ENCODE data around the gene TUBB3.
A peak's percentile ranks its signal among the peaks of the same experiment; 100 is the strongest.

The TUBB3 gene

GRCh38 chr16:89938175-89938885 lies 15.2 kb downstream of the TUBB3 start:
- no peak for ATAC-seq
- no peak for DNase-seq

GRCh38 chr16:89944773-89945172 lies 21.6 kb downstream of the TUBB3 start:
- ATAC-seq (no peak), DNase-seq (no peak)

GRCh38 chr16:89945654-89946053 lies 22.5 kb downstream of the TUBB3 start:
- DNase-seq (no peak), ATAC-seq (no peak)

GRCh38 chr16:89946515-89946914 lies 23.4 kb downstream of the TUBB3 start:
- no peak for DNase-seq
- no peak for ATAC-seq

- DNase-seq (no peak), ATAC-seq (no peak)
These were observed 26.1 kb downstream of the TUBB3 start for GRCh38 chr16:89949121-89949742.

GRCh38 chr16:89949756-89950155 lies 26.6 kb downstream of the TUBB3 start:
- ATAC-seq (no peak), DNase-seq (no peak)

GRCh38 chr16:89951509-89951908 lies 28.4 kb downstream of the TUBB3 start:
- ATAC-seq (no peak), DNase-seq (no peak)

DNA sequence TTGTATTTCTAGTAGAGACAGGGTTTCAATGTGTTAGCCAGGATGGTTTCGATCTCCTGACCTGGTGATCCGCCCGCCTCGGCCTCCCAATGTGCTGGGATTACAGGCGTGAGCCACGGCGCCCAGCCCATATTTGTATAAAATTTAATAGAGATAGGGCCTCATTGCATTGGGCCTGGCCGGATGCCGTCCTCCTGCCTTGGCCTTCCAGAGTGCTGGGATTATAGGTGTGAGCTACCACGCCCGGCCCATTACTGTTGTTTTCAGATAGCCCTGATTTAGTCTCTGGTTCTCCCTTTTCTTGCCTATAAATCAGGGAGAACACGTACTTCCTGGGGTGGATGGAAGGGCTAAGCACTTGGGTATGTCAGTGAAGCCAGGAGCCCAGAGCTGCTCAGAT lies 28.9 kb downstream of the TUBB3 start:
- DNase-seq (no peak), ATAC-seq (no peak)

DNA sequence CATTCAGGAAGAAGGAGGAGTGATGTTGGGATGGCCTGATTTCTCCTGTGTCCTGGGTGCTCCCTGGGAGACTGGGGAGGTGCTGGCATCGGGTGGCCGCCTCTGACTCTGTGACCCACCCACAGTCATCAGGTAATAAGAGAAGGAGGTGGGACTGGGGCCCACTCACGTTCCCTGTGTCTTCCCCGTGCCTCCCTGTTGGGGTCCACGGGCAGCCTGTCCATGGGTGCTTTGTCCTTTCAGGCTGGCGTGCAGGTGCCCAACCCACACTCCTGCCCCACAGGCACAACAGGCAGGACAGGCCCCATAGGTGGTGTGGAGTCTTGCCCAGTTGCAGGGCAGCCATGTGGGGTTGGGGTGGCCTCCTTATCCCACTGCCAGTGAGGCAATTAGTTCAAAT lies 29.4 kb downstream of the TUBB3 start:
- ATAC-seq (no peak), DNase-seq (no peak)

DNA sequence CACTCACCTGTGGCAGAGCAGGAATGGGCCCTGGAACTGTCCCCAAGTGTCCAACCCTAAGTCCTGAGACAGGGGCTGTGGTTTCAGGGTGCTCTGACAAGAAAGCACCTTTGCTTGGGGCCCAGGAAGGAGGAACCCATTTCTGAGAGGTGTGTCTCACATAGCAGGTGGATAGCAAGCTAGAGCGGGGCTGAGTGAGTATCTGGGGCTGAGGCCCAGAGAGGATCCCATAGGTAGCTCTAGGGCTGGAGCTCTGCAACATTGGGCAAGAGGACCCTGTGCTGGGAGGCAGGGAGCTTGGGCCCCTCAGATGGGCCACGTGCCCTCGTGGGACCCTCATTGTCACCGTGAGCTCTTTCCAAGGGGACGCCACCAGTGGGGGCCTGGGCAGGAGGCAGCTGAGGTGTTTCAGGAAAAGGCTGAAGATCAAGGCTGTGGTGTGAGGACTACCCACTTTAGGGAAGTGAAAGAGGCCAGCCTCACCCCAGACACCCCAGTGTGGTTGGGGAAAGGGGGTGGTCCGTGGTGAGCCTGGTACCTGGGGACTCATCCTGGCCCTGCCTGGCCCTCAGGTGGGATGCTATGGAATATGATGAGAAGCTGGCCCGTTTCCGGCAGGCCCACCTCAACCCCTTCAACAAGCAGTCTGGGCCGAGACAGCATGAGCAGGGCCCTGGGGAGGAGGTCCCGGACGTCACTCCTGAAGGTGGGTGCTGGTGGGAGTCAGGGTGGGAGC lies 30.7 kb downstream of the TUBB3 start:
- ATAC-seq, result no peak
- DNase-seq, result no peak

GRCh38 chr16:89954462-89954861 lies 31.3 kb downstream of the TUBB3 start:
- no peak for DNase-seq
- ATAC-seq, result no peak

GRCh38 chr16:89955001-89955685 lies 32.0 kb downstream of the TUBB3 start:
- ATAC-seq (no peak), DNase-seq (no peak)

DNA sequence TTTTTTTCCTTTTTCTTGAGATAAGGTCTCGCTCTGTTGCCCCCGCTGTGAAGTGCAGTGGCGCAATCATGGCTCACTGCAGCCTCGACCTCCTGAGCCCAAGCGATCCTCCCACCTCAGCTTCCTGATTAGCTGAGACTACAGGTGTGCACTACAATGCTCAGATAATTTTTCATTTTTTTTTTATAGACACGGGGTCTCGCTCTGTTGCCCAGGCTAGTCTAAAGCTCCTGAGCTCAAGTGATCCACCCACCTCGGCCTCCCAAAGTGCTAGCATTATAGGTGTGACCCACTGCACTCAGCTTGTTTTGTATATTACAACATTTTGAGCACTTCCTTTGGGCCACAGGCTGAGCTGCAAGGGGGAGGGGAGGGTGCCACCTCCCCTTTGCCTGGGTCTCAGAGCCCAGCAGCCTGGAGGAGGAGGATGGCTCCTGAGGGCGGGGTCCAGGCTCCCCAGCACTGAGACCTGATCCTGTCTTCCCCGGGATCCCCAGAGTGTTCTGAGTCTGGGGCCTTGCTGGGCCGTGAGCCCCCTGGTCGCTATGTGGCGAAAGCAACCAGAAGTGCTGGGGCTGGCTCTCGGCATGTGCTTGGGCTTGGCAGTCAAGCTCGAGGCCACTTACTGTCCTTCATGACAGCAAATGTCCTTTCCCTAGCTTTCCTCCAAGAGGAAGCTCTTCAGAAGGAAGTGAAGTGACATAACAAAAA lies 33.5 kb downstream of the TUBB3 start:
- no peak for ATAC-seq
- DNase-seq, result no peak

DNA sequence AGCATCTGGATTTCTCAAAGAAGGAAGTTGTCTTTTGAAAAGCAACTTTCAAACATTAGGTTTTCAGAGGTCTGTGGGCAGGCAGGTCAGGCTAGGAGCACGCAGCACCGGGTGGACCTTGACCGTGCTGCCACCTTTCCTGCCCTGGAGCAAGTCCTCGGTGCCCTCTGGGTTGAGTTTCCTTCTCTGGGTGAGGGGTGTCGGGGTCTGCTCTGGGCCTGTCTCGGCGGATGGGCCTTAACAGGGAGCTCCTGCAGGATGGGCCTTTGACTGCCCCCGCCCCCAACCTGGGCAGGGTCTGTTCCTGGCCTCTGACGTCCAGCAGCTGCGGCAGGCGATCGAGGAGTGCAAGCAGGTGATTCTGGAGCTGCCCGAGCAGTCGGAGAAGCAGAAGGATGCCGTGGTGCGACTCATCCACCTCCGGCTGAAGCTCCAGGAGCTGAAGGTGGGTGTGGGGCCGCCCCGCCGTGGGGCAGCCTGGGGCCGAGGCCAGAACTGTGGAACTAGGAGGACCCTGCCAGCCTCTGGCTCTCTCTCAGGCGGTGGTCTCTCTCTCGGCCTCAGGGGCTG lies 34.2 kb downstream of the TUBB3 start:
- no peak for DNase-seq
- no peak for ATAC-seq

- ATAC-seq (peak; percentile 50), DNase-seq (peak; percentile 28)
These were observed 34.9 kb downstream of the TUBB3 start for GRCh38 chr16:89958068-89958467.

GRCh38 chr16:89958596-89958995 lies 35.5 kb downstream of the TUBB3 start:
- no peak for ATAC-seq

DNA sequence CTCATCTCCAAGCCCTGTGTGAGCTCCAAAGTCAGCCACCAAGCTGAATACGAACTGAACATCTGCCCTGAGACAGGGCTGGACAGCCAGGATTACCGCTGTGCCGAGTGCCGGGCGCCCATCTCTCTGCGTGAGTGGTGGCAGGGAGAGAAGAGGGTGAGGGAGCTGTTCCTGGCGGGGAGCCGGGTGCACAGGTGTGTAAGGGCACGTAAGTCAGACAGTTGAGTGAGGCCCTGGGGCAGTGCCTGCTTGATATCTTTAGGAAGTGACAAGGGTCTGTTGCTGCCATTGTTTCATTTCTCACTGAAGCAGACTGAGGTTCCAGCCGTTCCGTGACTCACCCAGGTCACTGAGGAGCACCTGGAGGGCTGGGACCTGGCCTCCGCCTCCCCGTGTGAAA lies 37.8 kb downstream of the TUBB3 start:
- ATAC-seq (no peak), DNase-seq (no peak)

More at GRCh38 chr16:89958596-89958995, 35.5 kb downstream of the TUBB3 start:
- no peak for DNase-seq

- no peak for ATAC-seq
- DNase-seq, result no peak
These were observed 38.8 kb downstream of the TUBB3 start for GRCh38 chr16:89961920-89962319.

- no peak for DNase-seq
- ATAC-seq, result no peak
These were observed 39.8 kb downstream of the TUBB3 start for GRCh38 chr16:89962754-89963498.

- DNase-seq, result no peak
- ATAC-seq, result no peak
These were observed 41.1 kb downstream of the TUBB3 start for GRCh38 chr16:89964201-89964600.

Measured in stimulated activated naive CD8-positive, alpha-beta T cell treated with anti-CD3 and anti-CD28 coated beads, Interleukin-15, Interleukin-2, amounts not matched to agents 100 U/mL and 50 U/mL, for 24 hours (primary cell).